ENCODE results near the gene ARHGEF7. TPM values are rescaled to one million over a fixed set of nuclear protein-coding genes. Genes with fewer than 3 reads are reported as not detected.
"Not testable (repeated sequence)": the region's sequence is repeated elsewhere in the genome, so short reads cannot be mapped to it uniquely, and the experiment has no call there.

The ARHGEF7 gene
- polyA plus RNA-seq, 12 donors: 53.2 to 109 (median 72.8) TPM; not detected in 1

DNA sequence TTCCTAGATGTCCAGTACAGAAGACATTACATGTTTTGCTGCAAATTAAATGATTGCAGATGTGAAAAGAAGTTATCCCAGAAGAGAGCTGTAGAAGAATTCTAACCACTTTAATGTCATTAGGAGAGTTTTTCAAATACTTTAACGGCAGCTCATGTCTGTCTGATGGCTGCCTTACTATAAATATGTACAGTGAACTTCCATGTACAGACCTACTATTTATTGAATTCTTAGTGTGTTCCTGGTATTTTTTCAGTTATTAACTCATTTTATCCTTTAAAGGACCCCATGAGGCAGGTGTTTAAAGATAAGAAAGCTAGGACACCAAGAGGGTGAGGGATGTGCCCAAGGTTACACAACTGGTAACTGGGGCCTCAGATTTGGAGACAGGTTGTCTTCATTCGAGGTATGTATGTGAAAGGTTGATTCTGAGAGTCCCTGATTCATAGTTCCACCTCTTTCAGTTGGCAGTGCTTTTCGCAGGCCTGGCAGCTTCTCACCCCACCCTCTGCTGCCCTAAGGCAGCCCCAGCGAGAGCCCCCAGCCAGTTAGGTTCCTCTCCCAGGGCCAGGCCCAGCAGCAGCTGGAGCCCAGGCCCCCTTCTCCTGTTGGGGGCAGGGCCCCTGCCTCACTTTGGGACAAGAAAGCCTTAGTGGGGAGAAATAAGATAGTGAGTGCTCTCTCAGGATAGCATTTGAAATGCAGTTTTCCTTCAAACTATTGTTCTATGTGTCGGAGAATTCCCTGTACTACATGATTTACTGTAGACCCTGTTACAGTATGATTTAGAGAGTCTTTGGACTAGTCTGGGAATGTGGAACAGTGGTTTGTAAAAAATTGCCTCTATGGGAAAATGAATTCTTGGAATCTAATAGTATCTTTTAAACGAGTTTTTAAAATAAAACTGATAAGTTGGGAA is 137.6 kb downstream of the ARHGEF7 start:
- DNase-seq: no peak

GRCh38 chr13:111253365-111253872 is 138.3 kb downstream of the ARHGEF7 start:
- DNase-seq: no peak

GRCh38 chr13:111255228-111255790 is 140.2 kb downstream of the ARHGEF7 start:
- no peak for DNase-seq

- no peak for DNase-seq
Measured at GRCh38 chr13:111256458-111256857, 141.3 kb downstream of the ARHGEF7 start.

DNA sequence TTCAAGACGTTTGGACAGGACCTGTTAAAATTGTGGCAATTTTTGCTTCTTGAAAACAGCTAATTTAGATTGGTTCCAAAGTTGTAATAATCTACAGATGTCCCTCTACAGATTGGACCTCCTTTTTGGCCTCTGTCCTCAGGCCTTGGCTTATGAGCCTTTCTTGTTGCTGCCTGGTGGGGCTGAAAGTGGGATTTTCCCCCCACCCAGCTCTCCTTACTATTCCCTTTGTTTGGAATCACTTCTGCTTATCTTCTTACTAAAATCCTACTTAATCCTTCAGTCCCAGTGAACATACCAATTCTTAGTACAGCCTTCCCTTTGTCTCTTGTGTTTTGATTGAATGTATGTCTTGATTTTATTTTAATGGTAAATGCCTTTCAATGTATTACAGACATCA is 141.8 kb downstream of the ARHGEF7 start:
- no peak for DNase-seq

- DNase-seq: not testable (repeated sequence)
Measured at GRCh38 chr13:111257899-111258298, 142.8 kb downstream of the ARHGEF7 start.

GRCh38 chr13:111258637-111259036 is 143.5 kb downstream of the ARHGEF7 start:
- DNase-seq: no peak

DNA sequence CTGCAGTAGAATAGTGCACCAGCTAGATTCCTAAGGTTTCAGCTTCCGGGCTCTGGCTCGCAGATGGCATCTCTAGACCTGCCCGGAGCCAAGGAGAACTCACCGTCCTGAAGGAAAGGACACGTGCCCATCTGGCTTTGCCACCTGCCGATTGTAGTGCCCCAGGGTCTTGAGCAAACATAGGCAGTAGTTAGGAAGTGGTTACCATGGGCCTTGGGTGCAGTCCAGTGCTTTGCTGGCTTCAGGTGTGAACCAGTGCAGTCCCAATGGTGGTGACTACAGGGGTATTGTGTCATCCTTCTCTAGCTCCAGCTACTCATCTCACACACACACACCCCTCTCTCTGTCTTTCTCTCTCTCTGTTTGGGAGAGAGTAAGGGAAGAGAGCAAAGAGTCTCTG is 143.9 kb downstream of the ARHGEF7 start:
- no peak for DNase-seq

GRCh38 chr13:111261326-111261725 is 146.2 kb downstream of the ARHGEF7 start:
- DNase-seq: no peak

DNA sequence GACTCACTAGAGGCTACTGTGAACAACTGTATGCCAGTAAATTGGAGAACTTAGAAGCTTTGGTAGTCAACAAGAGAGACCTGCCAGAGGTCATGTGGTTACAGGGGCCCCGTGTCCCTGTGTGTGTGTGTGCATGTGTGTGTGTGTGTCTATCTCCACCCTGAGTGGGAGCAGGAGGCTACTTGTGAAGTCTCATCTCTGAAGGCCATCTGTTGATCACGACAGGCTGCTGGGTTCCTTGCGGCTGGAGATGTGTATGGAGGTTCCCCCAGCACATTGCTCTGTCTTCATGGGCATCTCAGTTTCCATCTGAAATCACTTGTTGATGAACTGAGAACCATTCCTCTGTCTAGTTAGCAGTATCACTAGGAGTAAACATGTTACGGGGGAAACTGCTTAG is 147.2 kb downstream of the ARHGEF7 start:
- no peak for DNase-seq

- DNase-seq: no peak
Measured at GRCh38 chr13:111262715-111263114, 147.6 kb downstream of the ARHGEF7 start.

DNA sequence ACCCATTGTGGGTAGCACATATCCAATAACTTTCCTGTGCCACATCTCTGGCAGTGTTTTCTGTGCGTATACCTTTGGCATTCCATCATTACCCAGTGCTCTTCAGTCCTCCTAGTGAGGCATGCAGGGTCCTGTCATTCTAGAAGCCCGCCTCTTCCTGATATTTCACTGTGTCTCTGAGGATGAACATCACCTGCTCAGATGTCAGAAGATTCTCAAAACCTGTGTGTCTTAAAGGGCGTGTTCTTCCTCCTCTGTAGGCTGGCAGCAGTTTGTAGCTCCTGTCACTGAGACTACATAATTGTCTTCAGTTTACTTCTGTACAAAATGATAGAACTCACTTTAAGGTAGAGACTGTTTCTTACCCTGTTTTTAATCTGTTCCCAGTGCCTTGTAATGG is 148.5 kb downstream of the ARHGEF7 start:
- no peak for DNase-seq

DNA sequence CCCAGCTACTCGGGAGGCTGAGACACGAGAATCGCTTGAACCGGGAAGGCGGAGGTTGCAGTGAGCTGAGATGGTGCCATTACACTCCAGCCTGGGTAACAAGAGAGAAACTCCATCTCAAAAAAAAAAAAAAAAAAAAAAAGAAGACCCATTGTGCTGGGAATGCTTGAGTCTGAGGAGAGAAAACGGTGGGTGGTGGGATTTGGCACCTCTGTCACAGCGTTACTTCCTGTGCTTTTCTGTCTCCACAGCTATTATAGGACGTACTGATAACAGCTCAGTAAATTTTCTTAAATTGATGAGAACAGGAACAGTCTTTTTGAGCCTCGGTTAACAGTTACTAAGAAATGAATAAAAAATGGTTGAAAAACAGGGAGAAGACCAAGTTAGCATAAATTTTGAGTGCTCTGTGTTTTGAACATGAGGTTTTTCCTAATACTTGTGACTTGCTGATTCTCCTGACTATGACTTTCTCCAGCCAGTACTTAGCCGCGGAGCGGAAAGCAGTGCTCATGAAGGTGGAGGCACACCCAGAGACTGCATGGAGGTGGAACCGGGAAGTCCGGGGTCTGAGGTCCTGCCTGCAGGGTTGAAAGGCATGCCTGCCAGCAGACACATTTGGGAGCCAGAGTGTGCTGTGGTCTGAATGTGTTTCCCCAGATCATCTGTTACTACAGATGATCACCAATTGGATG is 150.0 kb downstream of the ARHGEF7 start:
- DNase-seq: no peak

- no peak for DNase-seq
Measured at GRCh38 chr13:111265701-111266035, 150.6 kb downstream of the ARHGEF7 start.

- no peak for DNase-seq
Measured at GRCh38 chr13:111267205-111267604, 152.1 kb downstream of the ARHGEF7 start.

- no peak for DNase-seq
Measured at GRCh38 chr13:111267784-111268183, 152.7 kb downstream of the ARHGEF7 start.

DNA sequence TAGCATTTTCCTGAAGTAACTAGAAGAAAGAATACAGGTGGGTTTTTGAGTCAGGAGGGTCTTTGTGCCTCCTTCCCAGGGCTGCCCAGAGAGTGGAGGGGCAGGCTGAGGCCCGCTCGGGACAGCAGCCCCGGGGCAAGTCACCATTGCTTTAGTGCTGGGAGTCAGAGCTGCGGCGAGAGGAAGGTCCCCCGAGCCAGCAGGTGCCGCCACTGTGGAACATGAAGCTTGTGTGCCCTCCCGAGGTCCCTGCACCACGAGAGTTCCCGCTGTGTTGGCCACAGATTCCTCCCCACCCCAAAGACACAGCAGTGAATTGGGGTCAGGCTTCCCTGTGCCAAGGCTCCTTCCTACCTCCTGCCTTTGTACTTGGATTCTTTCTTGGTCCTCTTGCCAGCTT is 154.4 kb downstream of the ARHGEF7 start:
- DNase-seq: no peak

DNA sequence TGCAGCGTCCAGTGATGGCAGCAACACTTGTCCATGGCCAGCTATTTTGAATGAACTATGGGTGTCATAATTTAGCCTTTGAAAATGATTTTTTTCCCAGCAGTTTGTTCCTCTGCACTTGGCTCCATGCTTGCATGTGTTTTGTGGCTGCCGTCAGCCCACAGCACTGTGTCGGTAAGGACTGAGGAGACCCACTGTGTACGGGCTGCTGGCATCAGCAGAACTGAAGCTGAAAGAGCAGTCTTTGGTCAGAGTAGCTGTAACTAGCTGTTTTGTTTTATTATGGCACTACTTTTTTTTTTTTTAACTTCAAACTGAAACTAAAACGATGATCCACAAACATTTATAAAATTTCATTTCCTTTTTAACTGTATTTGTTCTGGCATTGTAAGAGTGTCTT is 155.0 kb downstream of the ARHGEF7 start:
- no peak for DNase-seq

DNA sequence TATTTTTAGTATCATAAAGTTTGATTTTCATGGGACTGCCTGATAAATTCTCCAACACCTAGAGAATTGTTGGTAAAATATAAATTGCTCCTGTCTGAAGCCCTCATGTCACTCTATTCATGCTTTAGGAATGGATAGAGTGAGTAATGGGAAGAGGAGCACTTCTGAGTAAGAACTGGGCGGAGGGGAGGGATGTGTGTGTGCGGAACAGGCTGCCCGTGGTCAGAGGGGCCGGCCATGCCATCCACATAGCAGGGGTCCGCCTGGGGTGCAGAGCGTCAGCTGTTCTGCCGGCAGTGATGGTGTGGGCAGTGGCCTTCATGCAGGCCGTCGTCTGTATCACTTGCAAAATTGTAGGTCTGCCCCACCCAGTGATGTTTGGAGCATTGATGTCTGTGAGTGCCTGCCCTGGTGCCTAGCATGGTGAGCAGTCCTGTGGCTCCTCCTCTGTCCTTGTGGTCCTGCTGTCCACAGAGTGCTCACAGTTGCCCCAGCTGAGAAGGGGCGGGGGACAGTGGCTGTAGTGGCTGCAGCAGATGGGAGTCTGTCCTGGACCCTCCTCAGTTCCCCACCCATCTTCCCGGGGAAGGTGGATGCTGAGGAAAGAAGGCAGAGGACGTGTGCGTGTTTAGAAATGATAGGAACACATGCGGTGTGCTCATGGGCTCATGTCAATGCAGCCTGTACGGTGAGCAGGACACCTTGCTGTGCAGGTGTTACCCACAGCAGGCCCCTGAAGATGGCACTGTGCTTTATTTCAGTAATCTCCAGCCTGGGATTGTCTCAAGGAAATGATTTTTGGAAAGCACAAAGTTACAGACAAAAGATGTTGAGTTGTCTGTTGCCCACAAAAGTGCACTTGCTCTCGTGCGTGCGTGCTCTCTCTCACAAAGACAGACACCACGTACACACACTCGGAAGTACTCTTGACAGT is 155.9 kb downstream of the ARHGEF7 start:
- DNase-seq: no peak

DNA sequence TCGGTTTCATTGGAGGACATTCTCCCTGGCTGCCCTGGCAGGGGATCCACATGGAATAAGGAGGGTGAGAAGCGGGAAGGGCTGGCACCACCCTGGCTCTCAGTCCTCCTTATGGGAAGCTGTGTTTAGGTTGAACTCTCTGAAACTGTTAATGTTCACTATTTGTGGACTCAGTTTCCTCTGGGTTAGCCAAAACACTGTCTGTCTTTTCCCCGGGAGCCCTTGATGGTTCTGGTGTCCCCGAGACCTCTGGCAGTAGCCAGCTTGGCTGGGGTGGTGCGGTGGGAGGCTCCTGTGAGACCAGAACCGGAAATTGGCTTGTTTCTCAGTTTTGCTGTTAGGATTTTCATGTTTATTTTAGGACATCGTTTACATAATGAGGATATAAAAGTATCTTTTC is 157.0 kb downstream of the ARHGEF7 start:
- DNase-seq: no peak

DNA sequence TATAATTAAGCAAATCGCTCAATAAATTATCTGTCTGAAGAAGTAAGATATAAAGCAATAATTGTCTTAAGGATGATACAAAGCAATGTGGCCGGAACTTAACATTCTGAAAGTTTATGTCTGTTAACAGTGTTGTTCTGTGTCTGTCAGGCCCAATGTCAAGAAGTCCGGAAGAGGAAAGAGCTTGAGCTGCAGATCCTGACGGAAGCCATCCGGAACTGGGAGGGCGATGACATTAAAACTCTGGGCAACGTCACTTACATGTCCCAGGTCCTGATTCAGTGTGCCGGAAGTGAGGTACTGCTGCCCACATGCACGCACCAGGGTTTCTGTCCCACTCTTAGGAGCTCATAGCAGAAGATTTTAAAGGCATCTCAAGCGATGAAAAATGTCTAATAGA is 160.3 kb downstream of the ARHGEF7 start:
- DNase-seq: no peak
